Nephron (organoid): ENCODE data around the gene IGF2BP2.

Source experiments
- H3K27ac Mint-ChIP-seq, 3 experiments: 2 replicates each; pipeline ENCODE4 v1.8.0; 2020; ENCODE audit warnings: mixed read lengths in 3 of 3, mild to moderate bottlenecking in 2 of 3, moderate library complexity in 1 of 3
- H3K27me3 Mint-ChIP-seq: 2 replicates; pipeline ENCODE4 v1.8.0; 2021; ENCODE audit warnings: low read depth, mild to moderate bottlenecking, moderate library complexity, mixed read lengths
- H3K36me3 Mint-ChIP-seq: 2 replicates; pipeline ENCODE4 v1.8.0; 2020; ENCODE audit warnings: low read depth, mixed read lengths
- H3K4me1 Mint-ChIP-seq: 2 replicates; pipeline ENCODE4 v1.8.0; 2020; ENCODE audit warnings: mixed read lengths
- H3K4me3 Mint-ChIP-seq, 3 experiments: 2 replicates each; pipeline ENCODE4 v1.8.0; 2020; ENCODE audit warnings: mild to moderate bottlenecking in 3 of 3, mixed read lengths in 3 of 3, moderate library complexity in 2 of 3
- H3K9me3 Mint-ChIP-seq: 2 replicates; pipeline ENCODE4 v1.8.0; 2020; ENCODE audit warnings: mixed read lengths
- CTCF ChIP-seq, 3 experiments: fragments of 200-600 bp; sonication (generic); IDR thresholded peaks; one replicate each; pipeline ENCODE4 v1.5.0; 2021; ENCODE audit warnings: antibody characterized with exemption in 3 of 3; ENCODE audit not compliant: unreplicated experiment in 3 of 3

The IGF2BP2 gene

GRCh38 chr3:185722881-185723280, 102.0 kb downstream of the IGF2BP2 start:
- no peaks in the 10 kb centered on the region for H3K27me3 Mint-ChIP-seq
- H3K9me3 Mint-ChIP-seq: peaks cover 4% of the 10 kb centered on the region
- no peak for TF ChIP-seq CTCF (IDR thresholded peaks at IDR 0.05; ENCODE audit: unreplicated experiment in 3 of 3)
- H3K27ac Mint-ChIP-seq: peak overlapping the region; percentile 12 to 49 (median 40)
- H3K4me1 Mint-ChIP-seq: peaks cover 51% of the 10 kb centered on the region
- H3K4me3 Mint-ChIP-seq: no peak overlapping the region
- peaks cover 49% of the 10 kb centered on the region for H3K36me3 Mint-ChIP-seq

GRCh38 chr3:185721970-185722369, 102.9 kb downstream of the IGF2BP2 start:
- Mint-ChIP-seq H3K36me3 (peaks cover 52% of the 10 kb centered on the region), H3K27me3 (no peaks in the 10 kb centered on the region), H3K27ac (peak overlapping the region in 2 of 3 experiments; percentile 5 to 45), H3K4me3 (no peak overlapping the region), H3K4me1 (peaks cover 58% of the 10 kb centered on the region), H3K9me3 (peaks cover 4% of the 10 kb centered on the region)
- no peak for TF ChIP-seq CTCF (IDR thresholded peaks at IDR 0.05; ENCODE audit: unreplicated experiment in 3 of 3)

- H3K4me1 Mint-ChIP-seq: peaks cover 65% of the 10 kb centered on the region
- no peak overlapping the region for H3K4me3 Mint-ChIP-seq
- H3K36me3 Mint-ChIP-seq: peaks cover 42% of the 10 kb centered on the region
- no peaks in the 10 kb centered on the region for H3K27me3 Mint-ChIP-seq
- peaks cover 3% of the 10 kb centered on the region for H3K9me3 Mint-ChIP-seq
- H3K27ac Mint-ChIP-seq: no peak overlapping the region
- TF ChIP-seq CTCF (IDR thresholded peaks at IDR 0.05; ENCODE audit: unreplicated experiment in 3 of 3): no peak
Observed at GRCh38 chr3:185720326-185720725, 104.5 kb downstream of the IGF2BP2 start.

DNA sequence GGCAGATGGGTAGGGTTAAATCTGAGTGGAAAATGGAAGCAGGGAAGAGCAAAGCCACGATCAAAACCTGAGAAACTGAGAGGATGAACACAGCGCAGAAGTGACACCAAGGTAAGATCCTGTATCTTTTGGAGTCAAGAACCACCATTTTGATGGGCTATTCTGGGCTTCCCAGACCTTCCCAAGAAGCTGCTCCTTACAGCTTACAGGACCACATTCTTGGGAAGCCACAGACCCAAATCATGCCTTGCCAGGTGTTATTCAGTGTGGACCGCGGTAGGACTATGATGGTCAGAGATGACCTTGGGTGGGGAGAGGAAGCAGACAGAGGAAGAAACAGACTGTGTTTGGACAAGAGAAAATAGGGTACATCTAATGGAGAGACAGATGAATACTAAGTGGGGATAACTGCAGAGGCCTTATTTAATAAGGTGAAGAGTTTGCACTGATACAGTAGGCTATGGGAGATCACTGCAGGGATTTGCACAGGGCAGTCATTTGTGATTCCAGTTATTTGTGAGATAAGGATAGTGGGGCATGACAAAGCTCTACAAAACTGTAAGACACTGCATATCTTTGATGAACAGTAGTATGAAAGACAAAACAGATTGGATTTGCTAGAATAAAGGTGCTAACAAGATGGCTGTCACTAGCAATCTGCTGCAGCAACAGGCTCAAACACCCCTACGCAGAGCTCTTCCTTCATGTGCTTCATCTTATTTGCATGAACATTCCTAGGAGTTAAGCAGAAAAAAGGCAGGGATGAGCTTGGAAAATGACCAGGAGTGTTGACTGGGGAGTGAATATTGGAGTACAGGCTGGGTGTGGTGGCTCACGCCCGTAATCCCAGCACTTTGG, 105.9 kb downstream of the IGF2BP2 start:
- H3K9me3 Mint-ChIP-seq: no peaks in the 10 kb centered on the region
- peaks cover 60% of the 10 kb centered on the region for H3K4me1 Mint-ChIP-seq
- no peak for TF ChIP-seq CTCF (IDR thresholded peaks at IDR 0.05; ENCODE audit: unreplicated experiment in 3 of 3)
- H3K27ac Mint-ChIP-seq: peak overlapping the region in 2 of 3 experiments; percentile 23 to 27
- peaks cover 32% of the 10 kb centered on the region for H3K36me3 Mint-ChIP-seq
- no peaks in the 10 kb centered on the region for H3K27me3 Mint-ChIP-seq
- H3K4me3 Mint-ChIP-seq: no peak overlapping the region

GRCh38 chr3:185717627-185718402, 107.0 kb downstream of the IGF2BP2 start:
- no peaks in the 10 kb centered on the region for H3K27me3 Mint-ChIP-seq
- H3K36me3 Mint-ChIP-seq: peaks cover 27% of the 10 kb centered on the region
- no peaks in the 10 kb centered on the region for H3K9me3 Mint-ChIP-seq
- no peak overlapping the region for H3K4me3 Mint-ChIP-seq
- peaks cover 55% of the 10 kb centered on the region for H3K4me1 Mint-ChIP-seq
- TF ChIP-seq CTCF (IDR thresholded peaks at IDR 0.05; ENCODE audit: unreplicated experiment in 3 of 3): no peak
- H3K27ac Mint-ChIP-seq: peak overlapping the region; percentile 48 to 75 (median 49)
